Adrenal gland (tissue), 5 donors: ENCODE measurements around the gene EBF3.

Experiments
- POLR2A ChIP-seq, 2 donors: fragments of 450-650 bp; IDR thresholded peaks; one replicate each; pipeline ENCODE4 v1.6.1; 2017; ENCODE audit warnings: antibody characterized with exemption in 2 of 2, mild to moderate bottlenecking in 2 of 2, moderate library complexity in 1 of 2
- TF ChIP-seq, protein P1 (sequence below), 6 experiments: fragments of 450-650 bp in 4 of 6; fragments of 200-600 bp in 2 of 6; sonication (generic) in 1 of 6; IDR thresholded peaks; 1 replicate in 5 of 6; 2 replicates in 1 of 6; pipeline versions ENCODE4 v1.5.1 to v1.8.0; 2016 to 2021; ENCODE audit warnings: antibody characterized with exemption in 6 of 6, mild to moderate bottlenecking in 2 of 6, moderate library complexity in 1 of 6
- donor health status: DM: no; HTN: no; CAD: no.

DNA sequence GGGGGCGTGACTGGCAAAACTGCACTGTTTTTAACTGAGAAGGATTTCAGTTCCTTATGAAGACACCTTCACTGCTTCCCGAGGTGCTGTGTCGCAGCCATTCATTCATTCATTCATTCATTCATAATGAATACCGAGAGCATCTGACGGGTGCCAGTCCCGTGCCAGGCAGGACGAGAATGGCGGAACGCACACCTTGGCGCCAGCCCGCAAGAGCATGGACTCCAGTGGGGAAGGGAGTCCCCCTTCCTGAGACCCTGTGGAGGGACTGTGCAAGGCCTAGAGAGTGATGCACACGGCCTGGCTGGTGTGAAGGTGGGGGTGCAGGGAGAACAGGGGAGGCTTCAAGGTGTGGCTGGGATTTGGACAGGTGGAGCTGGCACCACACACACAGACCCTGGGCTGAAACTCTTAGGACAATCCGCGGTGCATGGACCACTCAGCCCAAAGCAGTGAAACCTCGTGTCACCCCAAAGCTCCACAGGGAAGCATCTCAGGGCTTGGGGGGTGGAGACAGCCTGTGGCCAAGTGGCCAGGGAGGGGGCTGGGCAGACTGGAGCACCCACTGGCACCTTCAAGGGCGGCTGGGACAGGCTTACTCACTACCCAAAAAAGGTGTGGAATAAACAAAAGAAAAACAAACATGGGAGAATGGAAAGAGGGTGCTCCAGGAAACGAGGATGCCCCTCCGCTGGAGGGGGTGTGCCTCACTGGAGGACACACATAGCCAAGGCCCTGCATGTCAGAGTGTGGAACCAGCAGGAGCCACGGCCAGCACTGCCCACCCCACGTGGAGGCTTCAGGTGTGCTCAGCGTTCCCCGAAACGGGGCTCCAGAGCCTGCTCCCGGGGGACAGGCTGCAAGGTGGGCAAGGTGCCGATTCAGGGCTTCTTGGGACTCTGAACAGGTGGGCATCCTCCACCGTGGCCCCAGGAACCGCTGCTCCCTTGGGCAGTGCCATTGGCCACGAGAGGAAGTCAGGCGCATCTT lies 37.7 kb downstream of the EBF3 start:
- TF ChIP-seq, protein P1, sequence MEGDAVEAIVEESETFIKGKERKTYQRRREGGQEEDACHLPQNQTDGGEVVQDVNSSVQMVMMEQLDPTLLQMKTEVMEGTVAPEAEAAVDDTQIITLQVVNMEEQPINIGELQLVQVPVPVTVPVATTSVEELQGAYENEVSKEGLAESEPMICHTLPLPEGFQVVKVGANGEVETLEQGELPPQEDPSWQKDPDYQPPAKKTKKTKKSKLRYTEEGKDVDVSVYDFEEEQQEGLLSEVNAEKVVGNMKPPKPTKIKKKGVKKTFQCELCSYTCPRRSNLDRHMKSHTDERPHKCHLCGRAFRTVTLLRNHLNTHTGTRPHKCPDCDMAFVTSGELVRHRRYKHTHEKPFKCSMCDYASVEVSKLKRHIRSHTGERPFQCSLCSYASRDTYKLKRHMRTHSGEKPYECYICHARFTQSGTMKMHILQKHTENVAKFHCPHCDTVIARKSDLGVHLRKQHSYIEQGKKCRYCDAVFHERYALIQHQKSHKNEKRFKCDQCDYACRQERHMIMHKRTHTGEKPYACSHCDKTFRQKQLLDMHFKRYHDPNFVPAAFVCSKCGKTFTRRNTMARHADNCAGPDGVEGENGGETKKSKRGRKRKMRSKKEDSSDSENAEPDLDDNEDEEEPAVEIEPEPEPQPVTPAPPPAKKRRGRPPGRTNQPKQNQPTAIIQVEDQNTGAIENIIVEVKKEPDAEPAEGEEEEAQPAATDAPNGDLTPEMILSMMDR (IDR thresholded peaks at IDR 0.05): no peak
- TF ChIP-seq POLR2A (IDR thresholded peaks at IDR 0.05): no peak
